Stimulated activated CD4-positive, alpha-beta T cell treated with anti-CD3 and anti-CD28 coated beads, Interleukin-1b, Interleukin-23, amount 100 ng/mL, for 24 hours (primary cell): ENCODE data around the gene BRPF1.

Source experiments
- DNase-seq, 4 experiments: peaks; one replicate each; pipeline ENCODE4 v3.0.0-alpha.2; 2020; ENCODE audit warnings: low read depth in 4 of 4, low spot score in 1 of 4

Gene BRPF1

GRCh38 chr3:9731206-9732079, at the start of gene BRPF1:
BRPF1 (plus strand) TSS chr3:9731735; CDS start chr3:9734141, 2,406 bp downstream.
- peak; percentile 98 to 100 (median 100) for DNase-seq

- no peak for DNase-seq
These were observed 49.4 kb upstream of the BRPF1 start for GRCh38 chr3:9682096-9682495.

GRCh38 chr3:9683426-9683825, 48.1 kb upstream of the BRPF1 start:
- no peak for DNase-seq

- DNase-seq = no peak
These were observed 46.1 kb upstream of the BRPF1 start for GRCh38 chr3:9685216-9686049.

- no peak for DNase-seq
These were observed 45.4 kb upstream of the BRPF1 start for GRCh38 chr3:9686050-9686550.

- DNase-seq = no peak
These were observed 44.8 kb upstream of the BRPF1 start for GRCh38 chr3:9686703-9687102.

GRCh38 chr3:9687514-9687913, 44.0 kb upstream of the BRPF1 start:
- DNase-seq = no peak

GRCh38 chr3:9688961-9689360, 42.6 kb upstream of the BRPF1 start:
- DNase-seq = no peak

GRCh38 chr3:9689757-9690156, 41.8 kb upstream of the BRPF1 start:
- DNase-seq = no peak

GRCh38 chr3:9690451-9691450, 40.8 kb upstream of the BRPF1 start:
- DNase-seq = no peak

- DNase-seq = no peak
These were observed 39.9 kb upstream of the BRPF1 start for GRCh38 chr3:9691636-9692035.

GRCh38 chr3:9692416-9692815, 39.1 kb upstream of the BRPF1 start:
- DNase-seq = no peak

- no peak for DNase-seq
These were observed 36.2 kb upstream of the BRPF1 start for GRCh38 chr3:9695345-9695744.

- DNase-seq = no peak
These were observed 35.8 kb upstream of the BRPF1 start for GRCh38 chr3:9695746-9696145.

GRCh38 chr3:9696480-9697220, 34.9 kb upstream of the BRPF1 start:
- no peak for DNase-seq

- no peak for DNase-seq
These were observed 33.6 kb upstream of the BRPF1 start for GRCh38 chr3:9697892-9698291.

GRCh38 chr3:9698293-9698692, 33.2 kb upstream of the BRPF1 start:
- no peak for DNase-seq

- no peak for DNase-seq
These were observed 31.0 kb upstream of the BRPF1 start for GRCh38 chr3:9700536-9700935.

GRCh38 chr3:9701006-9701405, 30.5 kb upstream of the BRPF1 start:
- no peak for DNase-seq

- DNase-seq = no peak
These were observed 29.8 kb upstream of the BRPF1 start for GRCh38 chr3:9701711-9702110.
